ENCODE data around the gene TMX4. TPM values are rescaled to one million over a fixed set of nuclear protein-coding genes. Genes with fewer than 3 reads are reported as not detected.

Gene TMX4
- total RNA-seq, 1 experiment from 2014 or later: 11.7 TPM

GRCh38 chr20:7971536-7972280 is 47.9 kb downstream of the TMX4 start:
- Histone ChIP-seq H3K9ac (ENCODE audit: extremely low read depth, insufficient read length, low read length) (no peak overlapping the region), H2BK12ac (ENCODE audit: insufficient read length, low read depth, low read length) (no peak overlapping the region), H2BK20ac (ENCODE audit: low read depth, low read length, poor library complexity, severe bottlenecking) (no peak overlapping the region), H3K23ac (ENCODE audit: insufficient read length, low read depth, low read length) (no peak overlapping the region), H4K91ac (ENCODE audit: insufficient read length, low read depth, low read length) (no peak overlapping the region), H3K56ac (ENCODE audit: insufficient read length, low read depth, low read length) (no peak overlapping the region), H3K18ac (ENCODE audit: insufficient read length, low read depth, low read length) (no peak overlapping the region), H3K27me3 (ENCODE audit: insufficient read depth, low read length) (no peaks in the 10 kb centered on the region), H2AFZ (ENCODE audit: low read length) (no peak overlapping the region), H4K8ac (replicated peaks; ENCODE audit: insufficient read length, low read depth, low read length) (no peak overlapping the region), H2AK5ac (ENCODE audit: insufficient read length, low read length) (no peak overlapping the region), H2BK5ac (ENCODE audit: insufficient read length, low read length) (no peak overlapping the region), H3K4me1 (ENCODE audit: insufficient read depth, low read length) (no peaks in the 10 kb centered on the region), H3K14ac (ENCODE audit: insufficient read depth, low read length) (no peak overlapping the region), H3T11ph (ENCODE audit: low read length) (no peak overlapping the region), H3K9me3 (ENCODE audit: control insufficient read depth, low read depth, low read length) (no peaks in the 10 kb centered on the region), H2BK15ac (ENCODE audit: low read depth, low read length) (no peak overlapping the region), H3K4ac (ENCODE audit: low read depth, low read length) (no peak overlapping the region), H3K79me1 (ENCODE audit: insufficient read depth, low read depth, low read length, poor library complexity, severe bottlenecking) (no peaks in the 10 kb centered on the region), H4K20me1 (ENCODE audit: control insufficient read depth, insufficient read depth, insufficient read length) (no peaks in the 10 kb centered on the region), H4K5ac (ENCODE audit: insufficient read length, low read depth, low read length) (no peak overlapping the region), H3K4me2 (ENCODE audit: insufficient read depth, insufficient read length, low read length) (no peak overlapping the region), H3K23me2 (ENCODE audit: insufficient read length, low read depth, low read length, poor library complexity, severe bottlenecking) (no peaks in the 10 kb centered on the region), H3K27ac (ENCODE audit: insufficient read length, low read depth, low read length) (no peak overlapping the region), H2BK120ac (ENCODE audit: low read depth, low read length, poor library complexity, severe bottlenecking) (no peak overlapping the region), H3K79me2 (ENCODE audit: insufficient read depth, low read length) (no peaks in the 10 kb centered on the region)
- no peak for TF ChIP-seq CTCF (conservative IDR thresholded peaks at IDR 0.05)
- no peak overlapping the region for H3K27ac Mint-ChIP-seq
- no peak overlapping the region for H3K4me3 Mint-ChIP-seq
- no peak for DNase-seq
- no peaks in the 10 kb centered on the region for H3K9me3 Mint-ChIP-seq
- H3K27me3 Mint-ChIP-seq (ENCODE audit: low read depth): peaks cover 1% of the 10 kb centered on the region; the same call in 1 of the 2 replicates
- H3K4me1 Mint-ChIP-seq: no peaks in the 10 kb centered on the region
- no peaks in the 10 kb centered on the region for H3K36me3 Mint-ChIP-seq (ENCODE audit: insufficient read depth in 1 of 3, low read depth in 3 of 3)
- WGBS (ENCODE audit: extremely low coverage, insufficient read length, low lambda C conversion rate): no CpG with 5 or more reads among the region's 2 CpGs
